Mammary epithelial cell (primary cell): ENCODE measurements around the gene SLC9A6.

Experiments used
- EZH2 ChIP-seq: IDR thresholded peaks from 2 replicates; pipeline ENCODE4 v1.6.1; 2012; ENCODE audit warnings: low read length, inconsistent platforms, borderline replicate concordance
- TF ChIP-seq, protein P1 (sequence below), 2 donors: IDR thresholded peaks in 1 of 2; conservative IDR thresholded peaks in 1 of 2; 2 replicates each; pipeline ENCODE4 v1.5.1; 2011 to 2012; ENCODE audit warnings: inconsistent platforms in 2 of 2, low read length in 2 of 2, mild to moderate bottlenecking in 2 of 2, control low read depth in 1 of 2, low read depth in 1 of 2; ENCODE audit not compliant: insufficient read depth in 1 of 2; ENCODE audit errors: extremely low read depth in 1 of 2

DNA sequence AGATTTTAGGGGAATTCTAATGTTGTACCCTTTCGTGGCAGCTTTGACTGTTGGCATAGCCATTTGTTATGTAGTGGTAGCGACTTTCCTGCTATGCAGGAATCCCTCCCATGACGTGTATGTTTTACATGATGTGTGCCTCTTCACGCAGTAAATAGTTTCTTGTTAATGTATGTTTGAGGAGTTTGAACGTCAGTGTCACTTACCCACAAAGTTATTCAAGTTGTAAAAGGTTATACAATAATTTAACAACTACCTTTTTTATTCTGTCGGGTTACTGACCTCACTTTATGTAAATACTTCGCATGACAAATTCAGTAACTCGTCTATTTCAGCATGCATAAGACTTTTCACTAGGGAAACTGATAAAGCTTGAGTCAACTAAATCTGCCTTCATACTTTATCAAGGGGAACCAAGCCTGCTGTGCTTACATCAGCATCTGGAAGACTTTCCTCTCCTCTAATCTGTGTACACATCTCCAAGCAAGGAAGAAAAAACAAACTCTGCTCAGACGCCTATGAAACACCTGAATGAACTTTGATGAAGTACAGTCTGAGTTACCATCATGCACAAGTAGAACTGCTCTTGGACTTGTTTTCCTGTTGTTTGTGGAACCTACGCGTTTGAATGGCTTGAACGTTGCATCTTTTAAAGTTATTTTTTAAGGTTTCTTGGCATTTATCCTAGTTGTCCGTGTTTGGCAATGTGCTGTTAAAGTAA lies 61.2 kb downstream of the SLC9A6 start:
- TF ChIP-seq, protein P1, sequence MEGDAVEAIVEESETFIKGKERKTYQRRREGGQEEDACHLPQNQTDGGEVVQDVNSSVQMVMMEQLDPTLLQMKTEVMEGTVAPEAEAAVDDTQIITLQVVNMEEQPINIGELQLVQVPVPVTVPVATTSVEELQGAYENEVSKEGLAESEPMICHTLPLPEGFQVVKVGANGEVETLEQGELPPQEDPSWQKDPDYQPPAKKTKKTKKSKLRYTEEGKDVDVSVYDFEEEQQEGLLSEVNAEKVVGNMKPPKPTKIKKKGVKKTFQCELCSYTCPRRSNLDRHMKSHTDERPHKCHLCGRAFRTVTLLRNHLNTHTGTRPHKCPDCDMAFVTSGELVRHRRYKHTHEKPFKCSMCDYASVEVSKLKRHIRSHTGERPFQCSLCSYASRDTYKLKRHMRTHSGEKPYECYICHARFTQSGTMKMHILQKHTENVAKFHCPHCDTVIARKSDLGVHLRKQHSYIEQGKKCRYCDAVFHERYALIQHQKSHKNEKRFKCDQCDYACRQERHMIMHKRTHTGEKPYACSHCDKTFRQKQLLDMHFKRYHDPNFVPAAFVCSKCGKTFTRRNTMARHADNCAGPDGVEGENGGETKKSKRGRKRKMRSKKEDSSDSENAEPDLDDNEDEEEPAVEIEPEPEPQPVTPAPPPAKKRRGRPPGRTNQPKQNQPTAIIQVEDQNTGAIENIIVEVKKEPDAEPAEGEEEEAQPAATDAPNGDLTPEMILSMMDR (conservative IDR thresholded peaks at IDR 0.05 in 1 of 2, IDR thresholded peaks at IDR 0.05 in 1 of 2; ENCODE audit: extremely low read depth in 1 of 2, insufficient read depth in 1 of 2, low read depth in 1 of 2, low read length in 2 of 2), result no peak
- no peak for TF ChIP-seq EZH2
